Renal cortex interstitium (tissue), 15 donors: ENCODE measurements around the gene TBC1D10A. TPM values are rescaled to one million over a fixed set of nuclear protein-coding genes. Genes with fewer than 3 reads are reported as not detected.

ENCODE experiments used
- DNase-seq, 11 donors: peaks; one replicate each; pipeline ENCODE4 v3.0.0-alpha.2; 2013; ENCODE audit warnings: low read depth in 9 of 11, low spot score in 4 of 11; ENCODE audit errors: extremely low read depth in 1 of 11
- long read RNA-seq, 16 experiments: transcript quantifications; one replicate each; lab custom pipeline, GENCODE V29; 2026
- polyA plus RNA-seq, 3 donors: library from polyadenylated mRNA; unstranded; fragments of 120-200 nt; gene quantifications; one replicate each; pipeline ENCODE4 v1.2.1, GENCODE V29; 2013; ENCODE audit not compliant: insufficient read length in 3 of 3

TBC1D10A gene
- 10 to 100 TPM in 2 of 3 donors, 1 to 10 TPM in 1; 9.3 to 19.3 (median 15.9) TPM for polyA plus RNA-seq
- long read RNA-seq, donor 1, transcript TBC1D10A-201 (9 exons, 2,077 nt) = major isoform, 11 of 11 reads
- long read RNA-seq, donor 1, partial matches to known transcripts = 0 of 11 reads
- long read RNA-seq, donor 1, other reads (novel, unspliced or antisense) = 0 of 11 reads
- long read RNA-seq, donor 2, partial matches to known transcripts = 0 of 4 reads
- long read RNA-seq, donor 2, other reads (novel, unspliced or antisense) = 0 of 4 reads
- long read RNA-seq, donor 3, transcript TBC1D10A-201 (9 exons, 2,077 nt) = major isoform, 6 of 7 reads
- long read RNA-seq, donor 3, partial matches to known transcripts = 0 of 7 reads
- long read RNA-seq, donor 3, other reads (novel, unspliced or antisense) = 0 of 7 reads
- long read RNA-seq, donor 4, transcript TBC1D10A-201 (9 exons, 2,077 nt) = major isoform, 11 of 11 reads
- long read RNA-seq, donor 4, partial matches to known transcripts = 0 of 11 reads
- long read RNA-seq, donor 4, other reads (novel, unspliced or antisense) = 0 of 11 reads
- long read RNA-seq, donor 5, transcript TBC1D10A-201 (9 exons, 2,077 nt) = major isoform, 7 of 9 reads
- long read RNA-seq, donor 5, partial matches to known transcripts = 0 of 9 reads
- long read RNA-seq, donor 5, other reads (novel, unspliced or antisense) = 0 of 9 reads
- long read RNA-seq, donor 6, partial matches to known transcripts = 0 of 4 reads
- long read RNA-seq, donor 6, other reads (novel, unspliced or antisense) = 0 of 4 reads
- long read RNA-seq, donor 7, transcript TBC1D10A-201 (9 exons, 2,077 nt) = major isoform, 7 of 7 reads
- long read RNA-seq, donor 7, partial matches to known transcripts = 0 of 7 reads
- long read RNA-seq, donor 7, other reads (novel, unspliced or antisense) = 0 of 7 reads
- long read RNA-seq, donor 8, transcript TBC1D10A-201 (9 exons, 2,077 nt) = major isoform, 5 of 5 reads
- long read RNA-seq, donor 8, partial matches to known transcripts = 0 of 5 reads
- long read RNA-seq, donor 8, other reads (novel, unspliced or antisense) = 0 of 5 reads
- long read RNA-seq, donor 9, partial matches to known transcripts = 0 of 4 reads
- long read RNA-seq, donor 9, other reads (novel, unspliced or antisense) = 0 of 4 reads
- long read RNA-seq, donor 10, transcript TBC1D10A-201 (9 exons, 2,077 nt) = major isoform, 9 of 9 reads
- long read RNA-seq, donor 10, partial matches to known transcripts = 0 of 9 reads
- long read RNA-seq, donor 10, other reads (novel, unspliced or antisense) = 0 of 9 reads
- long read RNA-seq, donor 11, partial matches to known transcripts = 0 of 5 reads
- long read RNA-seq, donor 11, other reads (novel, unspliced or antisense) = 0 of 5 reads
- long read RNA-seq, donor 12, partial matches to known transcripts = 0 of 2 reads
- long read RNA-seq, donor 12, other reads (novel, unspliced or antisense) = 0 of 2 reads
- long read RNA-seq, donor 13, transcript TBC1D10A-201 (9 exons, 2,077 nt) = major isoform, 21 of 21 reads
- long read RNA-seq, donor 13, partial matches to known transcripts = 0 of 21 reads
- long read RNA-seq, donor 13, other reads (novel, unspliced or antisense) = 0 of 21 reads
- long read RNA-seq, donor 14, transcript TBC1D10A-201 (9 exons, 2,077 nt) = major isoform, 8 of 8 reads
- long read RNA-seq, donor 14, partial matches to known transcripts = 0 of 8 reads
- long read RNA-seq, donor 14, other reads (novel, unspliced or antisense) = 0 of 8 reads
- long read RNA-seq, donor 15, partial matches to known transcripts = 0 of 3 reads
- long read RNA-seq, donor 15, other reads (novel, unspliced or antisense) = 0 of 3 reads
- long read RNA-seq, donor 16, transcript TBC1D10A-201 (9 exons, 2,077 nt) = major isoform, 22 of 27 reads
- long read RNA-seq, donor 16, partial matches to known transcripts = 5 of 27 reads
- long read RNA-seq, donor 16, other reads (novel, unspliced or antisense) = 0 of 27 reads

GRCh38 chr22:30326706-30327362, at the start of gene TBC1D10A:
Gene TBC1D10A (minus strand): TSS chr22:30326941. CDS start chr22:30326881, 60 bp downstream.
- DNase-seq = peak; percentile 72 to 89 (median 87)

DNA sequence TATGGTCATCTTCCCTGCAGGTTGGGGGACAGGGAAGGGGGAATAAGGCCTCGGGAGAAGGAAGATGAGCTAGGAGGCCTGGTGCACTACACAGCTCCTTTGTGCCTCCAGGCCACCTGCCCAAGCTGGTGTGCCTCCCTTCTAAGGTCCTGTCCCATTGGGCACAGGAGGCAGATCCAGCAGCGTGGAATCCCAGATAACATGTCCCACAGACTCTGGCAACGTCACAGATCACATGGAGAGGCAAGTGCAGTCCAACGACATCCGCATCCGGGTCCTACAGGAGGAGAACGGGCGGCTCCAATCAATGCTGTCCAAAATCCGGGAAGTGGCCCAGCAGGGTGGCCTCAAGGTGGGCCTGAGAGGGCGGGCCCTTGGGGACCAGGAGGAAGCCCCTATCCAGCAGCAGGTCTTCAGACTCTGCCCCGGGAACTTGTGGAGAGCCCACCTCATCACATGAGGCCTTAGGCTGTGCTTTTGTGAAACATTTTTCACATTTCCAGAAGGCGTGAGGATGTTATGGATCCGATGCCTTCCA, 48.6 kb upstream of the TBC1D10A start:
- no peak for DNase-seq

- no peak for DNase-seq
Observed at GRCh38 chr22:30373331-30374325, 46.9 kb upstream of the TBC1D10A start.

GRCh38 chr22:30372915-30373314, 46.2 kb upstream of the TBC1D10A start:
- DNase-seq = no peak

DNA sequence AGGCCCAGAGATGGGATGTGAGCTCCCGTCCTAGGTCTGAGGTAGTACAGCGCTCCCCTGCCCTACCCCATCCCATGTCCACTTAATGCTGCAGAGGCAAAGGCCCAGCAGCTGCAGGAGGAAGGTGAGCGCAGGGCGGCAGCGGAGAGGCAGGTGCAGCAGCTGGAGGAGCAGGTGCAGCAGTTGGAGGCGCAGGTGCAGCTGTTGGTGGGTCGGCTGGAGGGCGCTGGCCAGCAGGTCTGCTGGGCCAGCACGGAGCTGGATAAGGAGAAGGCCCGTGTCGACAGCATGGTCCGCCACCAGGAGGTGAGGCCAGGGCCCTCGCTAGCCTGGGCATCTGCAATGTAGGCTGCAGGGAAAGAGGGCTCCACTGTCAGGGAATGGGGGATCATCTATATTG, 45.2 kb upstream of the TBC1D10A start:
- DNase-seq = no peak

- no peak for DNase-seq
Observed at GRCh38 chr22:30371321-30371720, 44.6 kb upstream of the TBC1D10A start.

GRCh38 chr22:30370641-30371230, 44.0 kb upstream of the TBC1D10A start:
- DNase-seq = peak in 4 of 11 donors; percentile 40 to 59 (median 56)

DNA sequence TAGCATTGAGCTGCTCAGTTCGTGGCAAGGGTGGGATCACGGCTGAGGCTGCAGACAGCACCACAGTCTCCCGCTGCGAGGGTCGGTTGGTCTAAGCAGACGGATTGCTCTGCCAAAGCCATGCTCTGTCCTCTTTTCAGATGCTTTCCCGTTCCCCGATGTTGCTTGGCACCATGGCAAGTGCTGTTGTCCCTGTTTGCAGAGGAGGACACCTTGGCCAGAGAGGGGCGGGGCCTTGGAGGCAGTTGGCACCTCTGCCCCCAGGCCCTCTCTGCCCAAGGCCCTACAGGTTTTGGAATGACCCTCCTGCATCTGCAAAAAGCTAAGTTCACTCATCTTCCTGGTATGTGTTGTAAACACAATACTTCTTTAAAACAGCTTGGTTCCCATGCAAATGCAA, 41.7 kb upstream of the TBC1D10A start:
- DNase-seq = no peak

- no peak for DNase-seq
Observed at GRCh38 chr22:30365891-30366290, 39.1 kb upstream of the TBC1D10A start.

DNA sequence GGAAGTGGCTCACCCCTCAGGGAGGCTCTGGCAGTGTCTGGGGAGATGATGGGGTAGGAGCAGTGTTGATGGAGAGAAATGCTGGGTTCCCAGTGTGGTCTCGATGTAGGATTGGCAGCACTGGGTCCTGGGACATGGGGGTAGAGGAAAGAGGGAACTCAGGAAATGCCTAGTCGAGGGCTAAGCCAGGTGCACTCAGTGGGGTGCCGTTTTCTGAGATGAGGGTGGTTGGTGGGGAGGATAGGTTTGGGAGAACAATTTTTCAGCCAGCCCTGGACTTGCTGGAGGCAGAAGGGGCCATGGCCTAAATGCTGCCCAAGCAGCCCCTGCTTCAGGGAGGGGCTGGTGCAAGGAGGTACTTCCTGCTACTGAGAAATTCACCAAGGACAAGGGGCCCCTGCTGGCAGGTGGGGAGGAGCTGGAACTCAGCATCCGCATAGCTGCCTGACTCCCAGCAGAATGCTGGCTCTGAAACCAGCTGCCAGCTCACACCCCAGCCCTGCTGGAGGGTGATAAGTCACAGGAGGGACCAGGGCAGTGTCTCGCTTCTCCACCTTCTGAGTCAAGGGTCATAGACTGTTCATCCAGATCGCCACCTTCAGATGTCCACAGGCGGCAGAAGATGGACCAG, 36.0 kb upstream of the TBC1D10A start:
- no peak for DNase-seq

DNA sequence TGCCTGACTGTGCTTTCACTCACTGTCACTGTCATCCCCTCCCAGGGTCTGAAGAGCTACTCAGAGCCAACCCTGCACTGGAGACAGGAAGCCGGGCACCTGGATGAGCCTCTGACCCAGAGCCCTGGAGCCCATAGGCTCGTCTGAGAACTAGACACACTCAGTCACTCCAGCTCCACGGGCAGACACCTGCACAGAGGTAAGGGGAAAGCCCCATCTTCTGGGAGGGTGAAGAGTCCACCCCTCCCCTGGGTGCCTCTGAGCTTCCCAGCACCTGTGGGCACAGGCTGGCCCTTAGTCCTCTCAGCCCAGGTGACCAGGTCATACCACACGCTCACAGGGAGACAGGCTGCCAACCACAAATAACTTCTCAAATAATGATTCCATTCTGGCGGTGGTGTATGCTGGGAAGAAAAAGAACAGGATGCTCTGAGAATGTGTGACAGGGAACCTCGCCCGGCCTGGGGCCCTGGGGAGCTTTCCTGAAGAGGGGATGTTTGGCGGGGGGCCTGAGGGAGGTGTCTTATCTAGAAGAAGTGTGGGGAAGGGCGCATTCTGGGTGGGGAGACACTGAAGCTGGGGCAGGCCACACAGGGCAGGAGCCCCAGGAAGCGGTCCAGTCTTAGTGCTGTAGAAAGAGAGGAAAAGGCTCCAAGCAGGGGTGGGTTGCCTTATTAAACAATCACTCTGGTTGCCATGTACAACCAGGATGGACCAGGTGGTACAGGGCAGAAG, 35.3 kb upstream of the TBC1D10A start:
- DNase-seq = no peak

GRCh38 chr22:30358541-30358940, 31.8 kb upstream of the TBC1D10A start:
- DNase-seq = no peak

DNA sequence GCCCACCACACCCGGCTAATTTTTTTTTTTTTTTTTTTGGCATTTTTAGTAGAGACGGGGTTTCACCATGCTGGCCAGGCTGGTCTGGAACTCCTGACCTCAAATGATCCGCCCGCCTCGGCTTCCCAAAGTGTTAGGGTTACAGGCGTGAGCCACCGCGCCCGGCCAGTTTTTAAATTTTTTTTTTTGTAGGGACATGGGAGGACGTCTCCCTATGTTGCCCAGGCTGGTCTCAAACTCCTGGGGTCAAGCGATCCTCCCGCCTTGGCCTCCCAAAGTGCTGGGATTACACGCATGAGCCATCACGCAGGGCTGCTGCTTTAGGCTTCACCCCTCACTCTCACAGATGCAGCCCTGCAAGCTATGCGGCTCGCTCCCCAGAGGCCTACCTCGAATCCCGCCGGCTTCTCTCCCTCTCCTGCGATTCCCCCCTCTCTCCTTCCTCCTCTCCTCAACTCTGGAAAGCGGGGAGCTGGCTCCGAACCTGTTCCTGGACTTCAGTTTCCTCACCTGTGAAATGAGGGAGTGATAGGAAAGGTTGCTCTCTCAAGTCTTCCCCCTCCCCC, 31.0 kb upstream of the TBC1D10A start:
- DNase-seq = no peak

GRCh38 chr22:30357236-30357570, 30.5 kb upstream of the TBC1D10A start:
- peak in 4 of 11 donors; percentile 28 to 45 (median 38) for DNase-seq
